Memory B cell (primary cell): Measurements from ENCODE around the gene INTS1.
A peak's percentile ranks its signal among the peaks of the same experiment; 100 is the strongest.

Experiments
- ATAC-seq: fragments of 150-1000 bp; cut with Tn5 transposase; 2 replicates; pipeline ENCODE4 v1.10.0; 2021; ENCODE audit warnings: low read depth, mild to moderate bottlenecking, moderate library complexity
- DNase-seq, 2 donors: peaks; one replicate each; pipeline ENCODE4 v3.0.0; 2022; ENCODE audit warnings: low spot score in 2 of 2
- H3K27ac Mint-ChIP-seq: one replicate; pipeline ENCODE4 v1.8.0; 2022; ENCODE audit warnings: mild to moderate bottlenecking, moderate library complexity, mixed read lengths
- H3K27me3 Mint-ChIP-seq: one replicate; pipeline ENCODE4 v1.8.0; 2022; ENCODE audit warnings: mixed read lengths
- H3K36me3 Mint-ChIP-seq: one replicate; pipeline ENCODE4 v1.8.0; 2022; ENCODE audit warnings: mild to moderate bottlenecking, mixed read lengths
- H3K4me1 Mint-ChIP-seq: one replicate; pipeline ENCODE4 v1.8.0; 2022; ENCODE audit warnings: mixed read lengths
- H3K4me3 Mint-ChIP-seq: one replicate; pipeline ENCODE4 v1.8.0; 2022; ENCODE audit warnings: mild to moderate bottlenecking, moderate library complexity, mixed read lengths
- H3K9me3 Mint-ChIP-seq: one replicate; pipeline ENCODE4 v1.8.0; 2022; ENCODE audit warnings: mixed read lengths

INTS1 gene

GRCh38 chr7:1503816-1504775, at the start of gene INTS1:
TSS of gene INTS1 (minus strand) at chr7:1504389. CDS start at chr7:1503960, 429 bp downstream.
- Mint-ChIP-seq H3K36me3 (peaks cover 14% of the 10 kb centered on the region), H3K27ac (peak within 1 kb of the TSS; percentile 73), H3K27me3 (no peaks in the 10 kb centered on the region), H3K4me3 (peak within 1 kb of the TSS; percentile 92), H3K4me1 (peaks cover 24% of the 10 kb centered on the region), H3K9me3 (no peaks in the 10 kb centered on the region)
- ATAC-seq: peak; percentile 84
- DNase-seq: peak; percentile 83 to 87

GRCh38 chr7:1553512-1554210, 49.5 kb upstream of the INTS1 start:
- ATAC-seq: no peak
- peaks cover 13% of the 10 kb centered on the region for H3K27me3 Mint-ChIP-seq
- peaks cover 7% of the 10 kb centered on the region for H3K4me1 Mint-ChIP-seq
- H3K4me3 Mint-ChIP-seq: no peak overlapping the region
- H3K27ac Mint-ChIP-seq: no peak overlapping the region
- no peak for DNase-seq
- no peaks in the 10 kb centered on the region for H3K36me3 Mint-ChIP-seq
- no peaks in the 10 kb centered on the region for H3K9me3 Mint-ChIP-seq

GRCh38 chr7:1552200-1552599, 48.0 kb upstream of the INTS1 start:
- Mint-ChIP-seq H3K36me3 (no peaks in the 10 kb centered on the region), H3K27ac (no peak overlapping the region), H3K9me3 (no peaks in the 10 kb centered on the region), H3K4me1 (peaks cover 13% of the 10 kb centered on the region), H3K27me3 (peaks cover 16% of the 10 kb centered on the region), H3K4me3 (no peak overlapping the region)
- DNase-seq (no peak), ATAC-seq (no peak)

GRCh38 chr7:1550846-1551155, 46.6 kb upstream of the INTS1 start:
- Mint-ChIP-seq H3K27me3 (peaks cover 11% of the 10 kb centered on the region), H3K4me1 (peaks cover 9% of the 10 kb centered on the region), H3K9me3 (no peaks in the 10 kb centered on the region), H3K36me3 (no peaks in the 10 kb centered on the region), H3K27ac (no peak overlapping the region), H3K4me3 (no peak overlapping the region)
- ATAC-seq (no peak), DNase-seq (no peak)

GRCh38 chr7:1550005-1550845, 46.0 kb upstream of the INTS1 start:
- H3K4me1 Mint-ChIP-seq: peaks cover 9% of the 10 kb centered on the region
- DNase-seq (no peak), ATAC-seq (no peak)
- H3K27ac Mint-ChIP-seq: no peak overlapping the region
- peaks cover 10% of the 10 kb centered on the region for H3K27me3 Mint-ChIP-seq
- no peaks in the 10 kb centered on the region for H3K9me3 Mint-ChIP-seq
- H3K4me3 Mint-ChIP-seq: no peak overlapping the region
- H3K36me3 Mint-ChIP-seq: no peaks in the 10 kb centered on the region

- Mint-ChIP-seq H3K27ac (no peak overlapping the region), H3K9me3 (no peaks in the 10 kb centered on the region), H3K4me3 (no peak overlapping the region), H3K27me3 (peaks cover 8% of the 10 kb centered on the region), H3K4me1 (peaks cover 9% of the 10 kb centered on the region), H3K36me3 (no peaks in the 10 kb centered on the region)
- DNase-seq (no peak), ATAC-seq (no peak)
Measured at GRCh38 chr7:1549357-1550004, 45.3 kb upstream of the INTS1 start.

GRCh38 chr7:1548944-1549343, 44.8 kb upstream of the INTS1 start:
- H3K27me3 Mint-ChIP-seq: peaks cover 8% of the 10 kb centered on the region
- DNase-seq (no peak), ATAC-seq (no peak)
- no peaks in the 10 kb centered on the region for H3K9me3 Mint-ChIP-seq
- H3K4me3 Mint-ChIP-seq: no peak overlapping the region
- peaks cover 9% of the 10 kb centered on the region for H3K4me1 Mint-ChIP-seq
- no peaks in the 10 kb centered on the region for H3K36me3 Mint-ChIP-seq
- no peak overlapping the region for H3K27ac Mint-ChIP-seq

- Mint-ChIP-seq H3K9me3 (no peaks in the 10 kb centered on the region), H3K27ac (no peak overlapping the region), H3K27me3 (peaks cover 8% of the 10 kb centered on the region), H3K4me3 (peak overlapping the region; percentile 37), H3K4me1 (peaks cover 9% of the 10 kb centered on the region), H3K36me3 (no peaks in the 10 kb centered on the region)
- ATAC-seq: peak; percentile 51
- no peak for DNase-seq
Measured at GRCh38 chr7:1548438-1548831, 44.2 kb upstream of the INTS1 start.

- DNase-seq: no peak
- peak; percentile 14 for ATAC-seq
- Mint-ChIP-seq H3K9me3 (no peaks in the 10 kb centered on the region), H3K27ac (no peak overlapping the region), H3K27me3 (peaks cover 8% of the 10 kb centered on the region), H3K4me3 (peak overlapping the region; percentile 37), H3K36me3 (no peaks in the 10 kb centered on the region), H3K4me1 (peaks cover 9% of the 10 kb centered on the region)
Measured at GRCh38 chr7:1547777-1548437, 43.7 kb upstream of the INTS1 start.

GRCh38 chr7:1546909-1547776, 43.0 kb upstream of the INTS1 start:
- peaks cover 9% of the 10 kb centered on the region for H3K4me1 Mint-ChIP-seq
- ATAC-seq (no peak), DNase-seq (no peak)
- H3K9me3 Mint-ChIP-seq: no peaks in the 10 kb centered on the region
- no peak overlapping the region for H3K4me3 Mint-ChIP-seq
- H3K36me3 Mint-ChIP-seq: no peaks in the 10 kb centered on the region
- H3K27me3 Mint-ChIP-seq: peaks cover 8% of the 10 kb centered on the region
- no peak overlapping the region for H3K27ac Mint-ChIP-seq

- DNase-seq (no peak), ATAC-seq (no peak)
- Mint-ChIP-seq H3K9me3 (no peaks in the 10 kb centered on the region), H3K27me3 (peaks cover 8% of the 10 kb centered on the region), H3K4me1 (peaks cover 9% of the 10 kb centered on the region), H3K36me3 (no peaks in the 10 kb centered on the region), H3K4me3 (no peak overlapping the region), H3K27ac (no peak overlapping the region)
Measured at GRCh38 chr7:1546274-1546908, 42.2 kb upstream of the INTS1 start.
